NT2/D1 (cell line): ENCODE data around the gene POLR2H.

Experiments used
- SUZ12 ChIP-seq: IDR thresholded peaks from 2 replicates; pipeline ENCODE4 v1.6.1; 2011; ENCODE audit not compliant: insufficient read length, insufficient read depth; ENCODE audit errors: extremely low read depth
- YY1 ChIP-seq: IDR thresholded peaks from 2 replicates; pipeline ENCODE4 v1.6.1; 2011; ENCODE audit not compliant: insufficient read length, insufficient read depth

- no peak for TF ChIP-seq SUZ12
- no peak for TF ChIP-seq YY1
These were observed 48.5 kb downstream of the POLR2H start for GRCh38 chr3:184409946-184410500.
